Left ventricle myocardium inferior (tissue), 1 donor: ENCODE data around the gene FAM3C. TPM values are rescaled to one million over a fixed set of nuclear protein-coding genes. Genes with fewer than 3 reads are reported as not detected.
"Not testable (repeated sequence)": the region's sequence is repeated elsewhere in the genome, so short reads cannot be mapped to it uniquely, and the experiment has no call there.

Experiments
- DNase-seq: peaks from one replicate; pipeline ENCODE4 v3.0.0-alpha.2; 2020
- H3K27ac ChIP-seq: fragments of 200-600 bp; replicated peaks from 2 replicates; pipeline ENCODE4 v1.8.0; 2021
- H3K27me3 ChIP-seq: fragments of 200-600 bp; 2 replicates; pipeline ENCODE4 v1.8.0; 2021; ENCODE audit warnings: low read depth
- H3K36me3 ChIP-seq: fragments of 200-600 bp; 2 replicates; pipeline ENCODE4 v1.8.0; 2021
- H3K4me1 ChIP-seq: fragments of 200-600 bp; 2 replicates; pipeline ENCODE4 v1.8.0; 2021
- H3K4me3 ChIP-seq: fragments of 200-600 bp; 2 replicates; pipeline ENCODE4 v1.8.0; 2021; ENCODE audit warnings: mild to moderate bottlenecking, moderate library complexity
- H3K9me3 ChIP-seq: fragments of 200-600 bp; replicated peaks from 2 replicates; pipeline ENCODE4 v1.8.0; 2021
- CTCF ChIP-seq: fragments of 200-600 bp; IDR thresholded peaks from 2 replicates; pipeline ENCODE4 v1.8.0; 2021; ENCODE audit warnings: antibody characterized with exemption, mild to moderate bottlenecking, borderline replicate concordance
- intact Hi-C: fragments of 100-400 bp; cut with micrococcal nuclease; formaldehyde crosslinking; loops from one replicate; pipeline ENCODE4 v1.11.0; 2022
- total RNA-seq: library from RNA; stranded (reverse); fragmentation: NEBNext Ultra II Directional; extraction: Animal tissue kit (Norgen Biotek cat#: 25700); gene quantifications from one replicate; pipeline ENCODE4 v1.2.1, GENCODE V29; 2021
- donor health status: DM: no; HTN: yes; CAD: no; lungs with severe emphysema.

Gene FAM3C
- total RNA-seq, 1 donor from 2014 or later, result 46.2 TPM

- peaks cover 11% of the 10 kb centered on the region for H3K9me3 ChIP-seq
- no peak for DNase-seq
- no peaks in the 10 kb centered on the region for H3K27me3 ChIP-seq
- H3K4me3 ChIP-seq, result no peak overlapping the region
- H3K36me3 ChIP-seq, result no peaks in the 10 kb centered on the region
- peaks cover 15% of the 10 kb centered on the region for H3K4me1 ChIP-seq
- TF ChIP-seq CTCF, result no peak
- intact Hi-C loops, result no loop called here
- no peak overlapping the region for H3K27ac ChIP-seq
Measured at GRCh38 chr7:121436688-121437087, 40.6 kb upstream of the FAM3C start.

GRCh38 chr7:121436136-121436535, 40.0 kb upstream of the FAM3C start:
- DNase-seq, result no peak
- H3K9me3 ChIP-seq, result peaks cover 11% of the 10 kb centered on the region
- intact Hi-C loops, result no loop called here
- H3K4me1 ChIP-seq, result peaks cover 15% of the 10 kb centered on the region
- no peaks in the 10 kb centered on the region for H3K36me3 ChIP-seq
- TF ChIP-seq CTCF, result no peak
- no peaks in the 10 kb centered on the region for H3K27me3 ChIP-seq
- H3K4me3 ChIP-seq, result no peak overlapping the region
- H3K27ac ChIP-seq, result no peak overlapping the region

- intact Hi-C loops, result no loop called here
- Histone ChIP-seq H3K36me3 (no peaks in the 10 kb centered on the region), H3K9me3 (no peaks in the 10 kb centered on the region), H3K27me3 (no peaks in the 10 kb centered on the region), H3K27ac (no peak overlapping the region), H3K4me1 (peaks cover 14% of the 10 kb centered on the region), H3K4me3 (no peak overlapping the region)
- DNase-seq, result no peak
- no peak for TF ChIP-seq CTCF
Measured at GRCh38 chr7:121433775-121434174, 37.7 kb upstream of the FAM3C start.

GRCh38 chr7:121432486-121432885, 36.4 kb upstream of the FAM3C start:
- H3K9me3 ChIP-seq, intact Hi-C loops, H3K27ac ChIP-seq, H3K4me3 ChIP-seq, H3K4me1 ChIP-seq, H3K36me3 ChIP-seq, H3K27me3 ChIP-seq, DNase-seq: not testable (repeated sequence)

- no peak for DNase-seq
- intact Hi-C loops, result no loop called here
- Histone ChIP-seq H3K27ac (no peak overlapping the region), H3K27me3 (no peaks in the 10 kb centered on the region), H3K4me1 (no peaks in the 10 kb centered on the region), H3K36me3 (no peaks in the 10 kb centered on the region), H3K4me3 (no peak overlapping the region), H3K9me3 (no peaks in the 10 kb centered on the region)
- TF ChIP-seq CTCF, result no peak
Measured at GRCh38 chr7:121431996-121432395, 35.9 kb upstream of the FAM3C start.

GRCh38 chr7:121431389-121431995, 35.4 kb upstream of the FAM3C start:
- no peaks in the 10 kb centered on the region for H3K4me1 ChIP-seq
- H3K9me3 ChIP-seq, result no peaks in the 10 kb centered on the region
- intact Hi-C loops, result no loop called here
- no peak overlapping the region for H3K4me3 ChIP-seq
- DNase-seq, result no peak
- no peaks in the 10 kb centered on the region for H3K36me3 ChIP-seq
- H3K27ac ChIP-seq, result no peak overlapping the region
- TF ChIP-seq CTCF, result no peak
- H3K27me3 ChIP-seq, result no peaks in the 10 kb centered on the region
